Stomach (tissue), 4 donors: ENCODE measurements around the gene TMEM238L.

Experiments used
- POLR2A ChIP-seq, 4 donors: fragments of 450-650 bp; IDR thresholded peaks; one replicate each; pipeline ENCODE4 v1.6.1; 2016; ENCODE audit warnings: antibody characterized with exemption in 4 of 4, control low read depth in 2 of 4, mild to moderate bottlenecking in 1 of 4, moderate library complexity in 1 of 4
- TF ChIP-seq, protein P1 (sequence below), 7 experiments: fragments of 450-650 bp in 4 of 7; fragments of 200-600 bp in 3 of 7; sonication (generic) in 3 of 7; IDR thresholded peaks; one replicate each; pipeline ENCODE4 v1.5.1; 2016 to 2019; ENCODE audit warnings: antibody characterized with exemption in 7 of 7, control low read depth in 2 of 7, mild to moderate bottlenecking in 1 of 7

DNA sequence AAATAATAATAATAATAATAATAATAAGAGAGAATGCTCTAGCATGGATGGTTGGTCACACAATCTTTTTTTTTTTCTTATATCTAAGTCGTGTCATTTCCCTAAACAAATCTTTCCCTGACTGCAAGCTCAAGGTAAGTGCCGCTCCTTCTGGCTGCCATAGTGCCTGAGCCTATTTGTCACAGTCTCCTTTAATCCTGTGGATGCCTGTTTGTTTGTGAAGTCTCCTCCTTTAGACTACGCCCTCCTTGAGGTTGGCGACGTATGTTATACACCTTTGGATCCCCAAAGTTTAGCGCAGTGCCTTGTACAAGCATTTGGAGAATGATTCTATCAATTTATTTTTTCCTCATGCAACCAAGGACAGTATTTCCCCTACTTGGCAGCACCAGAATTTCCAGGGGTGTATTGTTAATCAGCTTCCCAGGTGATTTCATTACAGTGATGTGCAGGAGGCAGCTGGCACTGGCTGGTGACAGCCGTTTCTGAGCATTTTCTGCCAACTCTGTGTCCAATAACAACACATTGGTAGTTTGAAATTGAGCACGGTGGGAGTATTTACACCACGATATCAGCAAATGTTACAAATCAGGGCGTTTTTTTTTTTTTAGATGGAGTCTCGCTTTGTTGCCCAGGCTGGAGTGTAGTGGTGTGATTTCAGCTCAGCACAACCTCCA lies 26.6 kb downstream of the TMEM238L start:
- TF ChIP-seq POLR2A (IDR thresholded peaks at IDR 0.05): no peak
- TF ChIP-seq, protein P1, sequence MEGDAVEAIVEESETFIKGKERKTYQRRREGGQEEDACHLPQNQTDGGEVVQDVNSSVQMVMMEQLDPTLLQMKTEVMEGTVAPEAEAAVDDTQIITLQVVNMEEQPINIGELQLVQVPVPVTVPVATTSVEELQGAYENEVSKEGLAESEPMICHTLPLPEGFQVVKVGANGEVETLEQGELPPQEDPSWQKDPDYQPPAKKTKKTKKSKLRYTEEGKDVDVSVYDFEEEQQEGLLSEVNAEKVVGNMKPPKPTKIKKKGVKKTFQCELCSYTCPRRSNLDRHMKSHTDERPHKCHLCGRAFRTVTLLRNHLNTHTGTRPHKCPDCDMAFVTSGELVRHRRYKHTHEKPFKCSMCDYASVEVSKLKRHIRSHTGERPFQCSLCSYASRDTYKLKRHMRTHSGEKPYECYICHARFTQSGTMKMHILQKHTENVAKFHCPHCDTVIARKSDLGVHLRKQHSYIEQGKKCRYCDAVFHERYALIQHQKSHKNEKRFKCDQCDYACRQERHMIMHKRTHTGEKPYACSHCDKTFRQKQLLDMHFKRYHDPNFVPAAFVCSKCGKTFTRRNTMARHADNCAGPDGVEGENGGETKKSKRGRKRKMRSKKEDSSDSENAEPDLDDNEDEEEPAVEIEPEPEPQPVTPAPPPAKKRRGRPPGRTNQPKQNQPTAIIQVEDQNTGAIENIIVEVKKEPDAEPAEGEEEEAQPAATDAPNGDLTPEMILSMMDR (IDR thresholded peaks at IDR 0.05): no peak
